Liver (tissue), 2 donors: ENCODE data around the gene CHN1.

Source experiments
- YY1 ChIP-seq: IDR thresholded peaks from 2 replicates; pipeline ENCODE4 v1.6.1; 2016; ENCODE audit warnings: antibody characterized with exemption, mild to moderate bottlenecking
- TF ChIP-seq, protein P1 (sequence below): IDR thresholded peaks from 2 replicates; pipeline ENCODE4 v1.6.1; 2016; ENCODE audit warnings: antibody characterized with exemption, mild to moderate bottlenecking
- TF ChIP-seq, protein P2 (sequence below): fragments of 150-350 bp; IDR thresholded peaks from 2 replicates; pipeline ENCODE4 v1.5.1; 2017; ENCODE audit warnings: improper control_type of control experiment, low read depth, low read length; ENCODE audit not compliant: missing input control
- donor health status: healthy.

DNA sequence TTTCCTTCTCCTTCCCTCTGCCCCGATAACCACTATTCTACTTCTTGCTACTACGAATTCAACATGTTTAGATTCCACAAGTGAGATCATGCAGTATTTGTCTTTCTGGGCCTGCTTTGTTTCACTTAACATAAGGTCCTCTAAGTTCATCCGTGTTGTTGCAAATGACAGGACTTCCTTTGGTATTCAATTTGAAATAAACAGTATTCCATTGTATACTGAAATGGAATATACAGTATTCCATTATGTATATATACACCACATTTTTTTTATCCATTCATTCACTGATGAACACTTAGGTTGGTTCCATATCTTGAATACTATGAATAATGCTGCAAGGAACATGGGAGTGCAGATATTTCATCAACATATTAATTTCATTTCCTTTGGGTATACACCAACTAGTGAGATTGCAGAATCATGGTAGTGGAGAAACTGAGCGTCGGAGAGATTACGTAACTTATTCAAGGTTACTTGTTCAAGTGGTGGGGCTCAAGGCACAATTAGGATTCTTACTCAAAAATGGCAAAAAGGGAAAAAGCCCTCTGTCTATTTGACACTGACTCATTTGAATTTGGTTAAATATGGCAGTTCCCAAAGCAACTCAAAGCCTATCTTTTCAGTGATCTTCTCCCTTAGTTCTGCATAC, 85.1 kb downstream of the CHN1 start:
- TF ChIP-seq, protein P1, sequence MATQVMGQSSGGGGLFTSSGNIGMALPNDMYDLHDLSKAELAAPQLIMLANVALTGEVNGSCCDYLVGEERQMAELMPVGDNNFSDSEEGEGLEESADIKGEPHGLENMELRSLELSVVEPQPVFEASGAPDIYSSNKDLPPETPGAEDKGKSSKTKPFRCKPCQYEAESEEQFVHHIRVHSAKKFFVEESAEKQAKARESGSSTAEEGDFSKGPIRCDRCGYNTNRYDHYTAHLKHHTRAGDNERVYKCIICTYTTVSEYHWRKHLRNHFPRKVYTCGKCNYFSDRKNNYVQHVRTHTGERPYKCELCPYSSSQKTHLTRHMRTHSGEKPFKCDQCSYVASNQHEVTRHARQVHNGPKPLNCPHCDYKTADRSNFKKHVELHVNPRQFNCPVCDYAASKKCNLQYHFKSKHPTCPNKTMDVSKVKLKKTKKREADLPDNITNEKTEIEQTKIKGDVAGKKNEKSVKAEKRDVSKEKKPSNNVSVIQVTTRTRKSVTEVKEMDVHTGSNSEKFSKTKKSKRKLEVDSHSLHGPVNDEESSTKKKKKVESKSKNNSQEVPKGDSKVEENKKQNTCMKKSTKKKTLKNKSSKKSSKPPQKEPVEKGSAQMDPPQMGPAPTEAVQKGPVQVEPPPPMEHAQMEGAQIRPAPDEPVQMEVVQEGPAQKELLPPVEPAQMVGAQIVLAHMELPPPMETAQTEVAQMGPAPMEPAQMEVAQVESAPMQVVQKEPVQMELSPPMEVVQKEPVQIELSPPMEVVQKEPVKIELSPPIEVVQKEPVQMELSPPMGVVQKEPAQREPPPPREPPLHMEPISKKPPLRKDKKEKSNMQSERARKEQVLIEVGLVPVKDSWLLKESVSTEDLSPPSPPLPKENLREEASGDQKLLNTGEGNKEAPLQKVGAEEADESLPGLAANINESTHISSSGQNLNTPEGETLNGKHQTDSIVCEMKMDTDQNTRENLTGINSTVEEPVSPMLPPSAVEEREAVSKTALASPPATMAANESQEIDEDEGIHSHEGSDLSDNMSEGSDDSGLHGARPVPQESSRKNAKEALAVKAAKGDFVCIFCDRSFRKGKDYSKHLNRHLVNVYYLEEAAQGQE, result no peak
- TF ChIP-seq, protein P2, sequence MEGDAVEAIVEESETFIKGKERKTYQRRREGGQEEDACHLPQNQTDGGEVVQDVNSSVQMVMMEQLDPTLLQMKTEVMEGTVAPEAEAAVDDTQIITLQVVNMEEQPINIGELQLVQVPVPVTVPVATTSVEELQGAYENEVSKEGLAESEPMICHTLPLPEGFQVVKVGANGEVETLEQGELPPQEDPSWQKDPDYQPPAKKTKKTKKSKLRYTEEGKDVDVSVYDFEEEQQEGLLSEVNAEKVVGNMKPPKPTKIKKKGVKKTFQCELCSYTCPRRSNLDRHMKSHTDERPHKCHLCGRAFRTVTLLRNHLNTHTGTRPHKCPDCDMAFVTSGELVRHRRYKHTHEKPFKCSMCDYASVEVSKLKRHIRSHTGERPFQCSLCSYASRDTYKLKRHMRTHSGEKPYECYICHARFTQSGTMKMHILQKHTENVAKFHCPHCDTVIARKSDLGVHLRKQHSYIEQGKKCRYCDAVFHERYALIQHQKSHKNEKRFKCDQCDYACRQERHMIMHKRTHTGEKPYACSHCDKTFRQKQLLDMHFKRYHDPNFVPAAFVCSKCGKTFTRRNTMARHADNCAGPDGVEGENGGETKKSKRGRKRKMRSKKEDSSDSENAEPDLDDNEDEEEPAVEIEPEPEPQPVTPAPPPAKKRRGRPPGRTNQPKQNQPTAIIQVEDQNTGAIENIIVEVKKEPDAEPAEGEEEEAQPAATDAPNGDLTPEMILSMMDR, result no peak
- TF ChIP-seq YY1, result no peak
